Stimulated activated CD4-positive, alpha-beta T cell treated with anti-CD3 and anti-CD28 coated beads, Interleukin-4, amount 100 ng/mL, for 1 hour (primary cell): ENCODE data around the gene CHD2.
"Not testable (repeated sequence)": the region's sequence is repeated elsewhere in the genome, so short reads cannot be mapped to it uniquely, and the experiment has no call there.

Experiments
- DNase-seq: peaks from one replicate; pipeline ENCODE4 v3.0.0-alpha.2; 2020

Gene CHD2

DNA sequence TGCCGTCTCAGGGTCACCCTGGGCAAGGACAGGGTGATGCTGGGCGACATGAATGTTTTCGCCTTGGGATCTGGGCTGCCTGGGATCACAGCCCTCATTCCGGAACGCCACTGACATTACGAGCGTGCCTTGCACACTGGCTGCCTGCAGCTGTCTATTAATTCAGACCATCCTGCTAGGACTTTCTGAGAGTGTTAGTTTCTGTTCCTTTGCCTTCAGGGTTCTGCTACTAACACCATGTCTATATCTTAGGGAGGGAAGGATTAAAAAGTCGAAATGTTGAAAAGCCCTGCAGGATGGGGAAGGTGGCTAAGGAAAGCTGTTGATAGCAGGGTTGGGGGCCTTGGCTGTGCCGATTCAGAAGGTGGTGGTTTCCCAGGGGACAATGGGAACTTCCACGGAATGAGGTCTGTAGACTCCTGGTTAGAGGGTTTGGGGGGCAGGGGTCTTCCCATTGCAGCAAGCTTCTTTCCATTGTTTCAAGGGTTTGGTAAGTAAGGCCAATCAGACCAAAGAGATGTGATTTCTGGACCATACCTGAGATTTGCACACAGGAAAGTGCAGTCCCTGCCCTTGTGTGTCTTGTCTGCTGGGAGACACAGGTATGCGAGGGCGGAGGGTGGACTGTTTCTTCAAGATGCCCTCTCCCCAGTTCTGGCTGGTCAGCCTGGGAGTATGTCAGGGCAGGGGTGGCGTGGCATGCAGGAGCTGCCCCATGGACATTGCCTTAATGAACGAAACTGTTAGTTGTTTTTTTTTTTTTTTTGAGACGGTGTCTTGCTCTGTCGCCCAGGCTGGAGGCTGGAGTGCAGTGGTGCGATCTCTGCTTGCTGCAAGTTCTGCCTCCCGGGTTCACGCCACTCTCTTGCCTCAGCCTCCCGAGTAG, 137.9 kb downstream of the CHD2 start:
- no peak for DNase-seq

GRCh38 chr15:93039562-93040287, 139.6 kb downstream of the CHD2 start:
- DNase-seq: not testable (repeated sequence)

DNA sequence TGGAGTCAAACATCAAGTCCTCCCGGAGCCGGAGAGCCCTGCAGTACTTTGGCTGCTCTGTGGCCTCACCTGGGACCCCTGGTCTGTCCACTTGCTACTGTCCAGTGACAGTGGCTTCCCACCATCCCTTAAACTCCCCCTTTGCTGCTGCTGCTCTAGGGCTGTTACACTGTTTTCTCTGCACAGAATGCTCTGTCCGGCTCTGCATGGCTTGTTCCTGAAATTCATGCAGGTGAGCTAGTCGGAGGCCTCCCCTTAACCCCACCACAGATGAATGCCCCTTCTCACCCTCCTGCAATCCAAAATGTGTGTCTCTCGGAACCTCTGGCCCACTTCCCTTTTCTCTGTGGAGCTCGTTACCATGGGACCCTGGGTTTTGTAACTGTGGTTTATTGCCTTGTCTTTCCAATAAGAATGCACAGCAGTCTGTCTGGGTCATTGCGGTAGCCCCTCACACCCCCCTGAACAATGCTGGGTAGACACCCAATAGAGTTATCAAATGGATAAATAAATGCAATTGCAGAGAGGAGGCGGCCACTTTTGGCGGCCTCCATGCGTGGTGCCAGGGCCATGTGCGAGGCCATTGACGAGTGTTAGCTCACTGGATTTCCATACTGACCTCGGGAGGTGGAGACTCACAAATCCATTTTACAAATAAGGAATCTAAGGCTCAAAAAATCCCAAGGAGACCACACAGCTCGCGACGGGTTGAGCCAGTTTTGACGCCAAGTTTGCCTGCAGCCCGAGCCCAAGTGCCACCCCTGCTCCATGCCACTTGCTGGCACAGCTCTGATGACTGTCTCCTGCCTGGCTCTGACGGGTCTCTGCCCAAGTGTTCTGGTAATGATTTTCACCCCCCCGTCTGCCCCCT, 140.4 kb downstream of the CHD2 start:
- no peak for DNase-seq

DNA sequence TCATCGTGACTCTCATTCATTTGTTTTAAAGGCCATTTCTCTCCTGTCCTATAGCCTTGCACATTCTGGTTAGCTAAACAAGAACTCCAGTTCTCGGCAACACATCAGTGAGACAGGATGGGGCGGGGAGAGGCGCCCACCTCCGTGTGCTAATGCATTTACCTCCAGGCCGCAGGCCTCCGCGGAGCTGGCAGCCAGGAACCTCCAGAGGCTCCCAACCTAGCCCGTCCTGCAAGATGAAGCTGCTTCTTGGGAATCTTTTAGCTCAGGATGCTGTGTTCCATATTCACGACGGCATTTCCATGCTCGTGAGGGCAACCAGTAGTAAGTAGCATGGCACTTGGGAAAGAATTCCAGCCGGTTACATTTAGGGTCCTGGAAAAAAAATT, 141.0 kb downstream of the CHD2 start:
- no peak for DNase-seq

- DNase-seq: no peak
These were observed 142.1 kb downstream of the CHD2 start for GRCh38 chr15:93042211-93042610.

- no peak for DNase-seq
These were observed 142.7 kb downstream of the CHD2 start for GRCh38 chr15:93042691-93043378.

DNA sequence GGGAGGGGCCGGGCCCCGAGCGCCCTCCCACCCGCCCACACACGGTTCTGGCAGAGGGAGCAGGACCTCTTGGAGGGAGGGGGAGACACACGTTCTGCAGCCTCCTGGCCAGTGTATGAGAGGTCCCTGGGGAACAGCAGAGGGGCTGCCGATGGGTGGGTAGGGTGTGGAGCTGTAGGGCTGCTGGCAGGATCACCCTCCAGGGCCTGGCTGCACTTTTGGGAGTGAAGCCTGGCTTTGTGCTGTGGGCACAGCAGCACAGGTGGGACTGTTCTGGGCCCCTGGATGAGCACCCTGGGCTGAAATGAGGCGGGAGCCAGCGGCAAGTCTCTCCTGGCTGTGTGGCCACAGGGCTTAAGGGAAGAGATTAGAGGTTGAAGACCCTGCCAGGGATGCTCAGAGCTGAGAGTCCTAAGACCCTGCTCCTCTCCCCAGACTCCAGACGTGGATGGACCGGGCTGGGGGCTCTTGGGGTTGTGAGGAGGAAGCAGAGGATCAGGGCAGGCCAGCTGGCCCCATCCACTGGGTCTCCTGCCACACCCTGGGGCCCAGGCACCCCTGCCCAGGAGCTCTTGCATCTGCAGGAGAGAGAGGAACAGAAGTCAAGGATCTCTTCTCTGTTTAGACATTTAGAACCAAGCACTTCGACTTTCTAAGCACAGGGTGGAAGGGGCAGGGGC, 143.6 kb downstream of the CHD2 start:
- DNase-seq: no peak

DNA sequence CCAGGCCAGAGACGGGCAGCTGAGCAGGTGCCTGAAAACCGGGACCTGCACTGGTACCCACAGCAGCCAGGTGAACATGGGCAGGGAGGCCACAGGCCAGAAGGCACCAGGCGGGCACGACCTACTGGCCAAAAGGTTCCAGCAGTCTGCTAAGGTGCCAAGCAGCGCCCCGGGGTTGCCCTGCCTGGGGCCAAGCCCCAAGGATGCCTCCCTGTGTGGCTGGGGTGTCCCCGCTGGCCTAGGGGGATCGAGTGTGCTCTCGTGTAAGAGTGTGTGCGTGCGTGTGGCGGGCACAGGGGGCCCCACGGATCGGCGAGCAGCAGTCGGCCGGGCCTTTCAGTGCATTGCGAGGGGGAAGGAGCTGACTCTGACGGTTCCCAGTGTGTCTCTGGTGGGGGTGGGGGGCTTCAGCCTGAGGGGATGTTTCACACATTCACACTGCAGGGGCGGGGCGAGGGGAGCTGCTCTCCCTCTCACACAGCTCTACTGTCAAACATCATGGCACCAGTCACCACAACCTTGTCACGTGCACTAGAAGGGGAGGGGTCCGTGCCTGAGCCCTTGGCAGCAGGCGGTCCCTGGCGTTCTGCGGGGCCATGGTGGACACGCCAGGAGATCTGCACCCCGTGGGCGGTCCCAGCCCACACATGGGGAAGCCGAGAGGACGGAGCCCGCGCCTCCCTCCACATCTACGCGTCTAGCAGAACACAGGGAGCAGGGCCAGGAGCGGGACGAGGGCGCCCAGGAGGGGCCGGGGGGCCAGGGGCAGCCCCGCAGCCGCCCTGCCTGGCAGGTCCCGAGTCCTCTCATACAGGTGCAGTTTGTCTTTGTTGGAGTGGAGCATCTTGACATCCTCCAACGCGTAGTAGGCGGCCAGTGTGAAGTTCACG, 144.4 kb downstream of the CHD2 start:
- DNase-seq: no peak

DNA sequence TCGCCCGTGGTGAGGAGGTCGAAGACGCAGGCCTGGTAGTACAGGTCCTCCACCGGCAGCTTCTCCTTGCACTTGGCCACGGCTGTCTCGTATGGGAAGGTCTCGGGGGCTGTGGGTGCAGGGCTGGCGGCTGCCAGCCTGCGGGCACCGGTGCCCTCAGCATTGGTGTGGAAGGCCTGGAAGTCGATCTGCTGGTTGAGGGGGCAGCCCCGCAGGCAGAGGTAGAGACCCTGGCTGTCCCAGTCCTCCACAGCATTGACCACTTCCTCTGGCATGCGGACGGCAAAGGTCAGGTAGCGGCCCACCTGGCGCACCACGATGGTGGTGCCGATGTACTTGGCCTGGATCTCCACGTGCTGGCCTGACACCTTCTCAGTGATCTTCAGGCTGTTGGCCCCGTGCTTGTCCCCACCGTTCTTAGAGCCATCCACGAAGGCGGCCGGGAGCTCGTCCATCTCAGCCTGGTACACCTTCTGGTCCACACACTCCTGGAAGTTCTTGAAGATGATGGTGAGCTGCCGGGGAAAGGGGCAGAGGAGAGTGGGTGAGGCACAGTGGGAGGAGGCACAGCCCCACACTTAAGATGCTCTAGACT, 145.2 kb downstream of the CHD2 start:
- DNase-seq: no peak

GRCh38 chr15:93046120-93046519, 146.0 kb downstream of the CHD2 start:
- no peak for DNase-seq

GRCh38 chr15:93046721-93047120, 146.6 kb downstream of the CHD2 start:
- DNase-seq: no peak

DNA sequence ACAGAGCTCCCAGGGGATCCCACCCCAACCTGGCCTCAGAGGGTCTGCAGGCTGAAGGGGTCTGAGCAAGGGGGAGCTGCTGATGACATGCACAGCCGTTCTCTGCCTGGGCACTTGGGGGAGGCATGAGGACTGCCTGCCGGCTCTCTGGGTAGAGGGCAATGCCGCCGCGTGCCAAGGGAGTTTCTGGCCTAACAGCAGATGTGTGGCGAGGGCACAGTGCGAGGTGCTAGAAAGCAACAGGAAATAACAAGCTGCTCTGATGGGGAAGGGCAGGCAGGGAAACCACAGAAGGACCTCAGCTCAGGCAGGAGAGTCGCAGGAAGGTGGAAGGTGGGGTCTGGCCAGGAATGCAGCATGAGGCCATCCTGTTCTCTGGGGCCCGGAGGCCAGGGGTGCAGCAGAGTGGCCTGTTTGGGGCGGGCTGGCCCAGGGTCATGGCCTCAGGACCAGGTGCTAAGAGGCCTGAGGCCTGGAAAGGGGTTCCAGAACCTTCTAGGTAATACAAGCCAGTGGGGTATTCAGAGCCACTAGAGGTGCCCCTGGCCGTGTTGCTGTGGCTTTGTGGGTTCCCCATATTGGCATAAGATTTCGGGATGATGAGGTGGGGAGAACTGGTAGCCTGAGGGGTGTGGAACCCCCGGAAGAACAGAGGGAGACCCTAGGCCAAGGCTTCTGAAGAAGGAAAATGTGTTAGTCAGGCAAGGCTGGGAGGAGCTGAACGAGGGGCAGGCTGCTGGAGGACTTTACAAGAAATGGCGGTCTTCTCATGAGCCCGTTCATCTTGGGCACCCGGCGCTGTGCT, 147.7 kb downstream of the CHD2 start:
- DNase-seq: no peak

DNA sequence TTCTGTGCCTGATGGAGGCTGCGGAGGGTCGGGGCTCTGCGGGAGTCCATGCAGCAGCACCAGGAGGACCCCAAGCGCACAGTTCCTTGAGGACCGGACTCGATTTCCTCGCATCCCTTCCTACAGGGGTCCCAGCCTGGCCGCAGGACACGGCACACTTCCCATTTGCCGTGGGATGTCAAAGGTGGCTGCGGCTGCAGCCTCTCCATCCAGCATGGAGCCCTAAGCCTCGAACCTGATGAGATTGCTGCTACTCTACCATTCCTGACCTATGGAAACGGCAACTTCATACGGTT, 148.2 kb downstream of the CHD2 start:
- no peak for DNase-seq

DNA sequence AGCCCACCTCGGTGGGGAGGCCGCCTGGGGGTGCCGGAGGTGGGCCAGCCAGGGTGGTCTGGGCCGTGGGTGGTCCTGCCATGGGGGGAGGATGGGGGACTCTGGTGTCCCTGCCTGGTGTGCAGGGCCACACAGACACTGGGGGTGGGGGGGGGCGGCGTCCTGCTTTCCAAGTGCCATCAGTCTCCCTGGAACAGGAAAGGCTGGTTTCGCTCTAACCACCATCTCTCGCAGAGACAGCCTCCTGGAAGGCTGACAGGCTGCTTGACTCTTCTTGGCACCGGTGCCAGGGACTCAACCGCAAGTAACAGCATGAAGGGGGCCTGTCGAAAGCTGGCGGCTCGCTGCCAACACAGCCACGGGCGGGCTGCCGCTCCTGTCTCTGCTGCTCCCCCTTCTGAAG, 148.6 kb downstream of the CHD2 start:
- no peak for DNase-seq

- no peak for DNase-seq
These were observed 149.1 kb downstream of the CHD2 start for GRCh38 chr15:93049233-93049632.

GRCh38 chr15:93049914-93050578, 149.9 kb downstream of the CHD2 start:
- DNase-seq: no peak

GRCh38 chr15:93050648-93051047, 150.5 kb downstream of the CHD2 start:
- DNase-seq: no peak

DNA sequence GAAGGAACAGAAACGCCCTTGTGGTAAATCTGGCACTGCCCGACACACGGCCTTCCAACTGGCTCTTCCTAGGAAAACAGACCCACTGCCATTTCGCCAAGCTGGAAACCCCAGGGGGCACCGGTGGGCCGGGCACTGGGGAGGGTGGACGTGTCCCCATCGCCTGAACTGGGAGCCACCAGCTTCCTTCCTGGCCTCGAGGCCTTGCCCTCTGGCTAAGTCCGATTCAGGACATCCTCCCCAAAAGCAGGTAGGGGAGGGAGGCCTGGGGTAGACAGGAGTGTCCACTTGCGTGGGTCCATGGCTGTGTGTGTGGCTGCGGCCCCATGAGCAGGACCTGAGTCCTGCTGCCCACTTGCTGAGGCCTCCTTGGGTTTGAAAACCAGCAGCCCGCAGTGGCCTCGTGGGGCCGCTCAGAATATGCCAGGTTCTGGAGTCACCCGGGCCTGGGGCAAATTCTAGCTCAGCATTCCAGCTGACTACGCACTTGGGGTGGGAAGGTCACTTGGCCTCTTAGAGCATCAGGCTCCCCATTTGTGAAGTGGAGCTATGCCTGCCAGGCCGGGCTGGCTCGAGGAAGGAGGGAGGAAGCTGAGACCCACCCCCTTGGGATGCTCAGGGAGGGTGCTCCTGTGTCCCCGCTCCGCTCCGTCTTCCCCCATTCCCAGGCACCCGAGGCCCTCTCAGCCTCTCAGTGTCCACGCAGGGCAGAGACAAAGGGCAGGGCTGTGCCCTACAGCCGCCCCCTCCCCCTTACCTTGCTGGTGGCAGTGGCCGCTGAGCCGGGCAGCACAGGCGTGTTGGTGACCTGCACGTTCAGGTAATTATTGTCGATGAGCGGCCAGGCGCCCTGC, 151.3 kb downstream of the CHD2 start:
- no peak for DNase-seq
